GM23248 (cell line): ENCODE data around the gene PC. TPM values are rescaled to one million over a fixed set of nuclear protein-coding genes. Genes with fewer than 3 reads are reported as not detected.

ENCODE experiments used
- DNase-seq: peaks from one replicate; pipeline ENCODE4 v3.0.0-alpha.2; 2015
- H2AFZ ChIP-seq: fragments of 200-600 bp; sonication (generic); 2 replicates; pipeline ENCODE4 v1.6.1; 2016; ENCODE audit warnings: antibody characterized with exemption
- H3F3A ChIP-seq: fragments of 200-600 bp; sonication (generic); 2 replicates; pipeline ENCODE4 v1.6.1; 2016; ENCODE audit warnings: mild to moderate bottlenecking, antibody characterized with exemption, mixed run types; ENCODE audit not compliant: insufficient read depth
- H3K27ac ChIP-seq: fragments of 200-600 bp; sonication (generic); 2 replicates; pipeline ENCODE4 v1.5.1; 2016; ENCODE audit warnings: mild to moderate bottlenecking
- H3K27me3 ChIP-seq: fragments of 200-600 bp; sonication (generic); replicated peaks from 2 replicates; pipeline ENCODE4 v1.6.1; 2016; ENCODE audit warnings: mild to moderate bottlenecking; ENCODE audit not compliant: insufficient read depth
- H3K36me3 ChIP-seq: fragments of 200-600 bp; sonication (generic); 2 replicates; pipeline ENCODE4 v1.6.1; 2016; ENCODE audit warnings: low read depth, mild to moderate bottlenecking
- H3K4me1 ChIP-seq: fragments of 200-600 bp; sonication (generic); 2 replicates; pipeline ENCODE4 v1.6.1; 2016; ENCODE audit warnings: mild to moderate bottlenecking; ENCODE audit not compliant: insufficient read depth
- H3K4me2 ChIP-seq: fragments of 200-600 bp; sonication (generic); one replicate; pipeline ENCODE4 v1.6.1; 2016; ENCODE audit warnings: mild to moderate bottlenecking; ENCODE audit not compliant: unreplicated experiment
- H3K4me3 ChIP-seq: fragments of 200-600 bp; sonication (generic); 2 replicates; pipeline ENCODE4 v1.5.1; 2016; ENCODE audit warnings: mild to moderate bottlenecking
- H3K79me2 ChIP-seq: fragments of 200-600 bp; sonication (generic); 2 replicates; pipeline ENCODE4 v1.6.1; 2016; ENCODE audit warnings: mild to moderate bottlenecking; ENCODE audit not compliant: insufficient read depth
- H3K9ac ChIP-seq: fragments of 200-600 bp; sonication (generic); 2 replicates; pipeline ENCODE4 v1.6.1; 2016; ENCODE audit warnings: mild to moderate bottlenecking
- H3K9me2 ChIP-seq: fragments of 200-600 bp; sonication (generic); 2 replicates; pipeline ENCODE4 v1.6.1; 2016; ENCODE audit warnings: mixed run types, mild to moderate bottlenecking, moderate library complexity; ENCODE audit not compliant: insufficient read depth
- H3K9me3 ChIP-seq: fragments of 200-600 bp; sonication (generic); one replicate; pipeline ENCODE4 v1.6.1; 2017; ENCODE audit warnings: low read depth
- H4K20me1 ChIP-seq: fragments of 200-600 bp; sonication (generic); 2 replicates; pipeline ENCODE4 v1.6.0; 2016; ENCODE audit not compliant: insufficient read depth
- EZH2 ChIP-seq: fragments of 200-600 bp; sonication (generic); IDR thresholded peaks from 2 replicates; pipeline ENCODE4 v1.6.1; 2018; ENCODE audit warnings: antibody characterized with exemption, mild to moderate bottlenecking; ENCODE audit not compliant: insufficient read depth, poor library complexity, severe bottlenecking
- EZH2phosphoT487 ChIP-seq: fragments of 200-600 bp; sonication (generic); IDR thresholded peaks from 2 replicates; pipeline ENCODE4 v1.6.1; 2018; ENCODE audit warnings: antibody characterized with exemption, moderate library complexity, mild to moderate bottlenecking, low read depth; ENCODE audit not compliant: insufficient read depth
- WGBS, 2 experiments: methylation state at CpG; one replicate each; pipeline ENCODE4 v1.1.6; 2015 to 2017; ENCODE audit warnings: low lambda C conversion rate in 2 of 2, low coverage in 1 of 2; ENCODE audit errors: missing lambda C conversion rate in 2 of 2; 5-methylcytosine and 5-hydroxymethylcytosine counted together
- in situ Hi-C: fragments of 300-500 bp; cut with MboI; formaldehyde crosslinking; loops from 2 replicates; pipeline ENCODE4 v1.15.0; 2020
- polyA plus RNA-seq: library from polyadenylated mRNA; unstranded; fragments of >200 nt; fragmentation: Nextera tagmentation; extraction: Ambion mirVana; gene quantifications from 2 replicates; pipeline ENCODE4 v1.2.1, GENCODE V29; 2016
- total RNA-seq: library from RNA; depleted of rRNA; stranded (reverse); fragments of >200 nt; shearing (Covaris generic); gene quantifications from 2 replicates; pipeline ENCODE4 v1.2.3, GENCODE V29; 2014

Gene PC
- total and polyA plus RNA-seq, 2 experiments from 2014 or later, result 16.4 to 16.6 TPM

DNA sequence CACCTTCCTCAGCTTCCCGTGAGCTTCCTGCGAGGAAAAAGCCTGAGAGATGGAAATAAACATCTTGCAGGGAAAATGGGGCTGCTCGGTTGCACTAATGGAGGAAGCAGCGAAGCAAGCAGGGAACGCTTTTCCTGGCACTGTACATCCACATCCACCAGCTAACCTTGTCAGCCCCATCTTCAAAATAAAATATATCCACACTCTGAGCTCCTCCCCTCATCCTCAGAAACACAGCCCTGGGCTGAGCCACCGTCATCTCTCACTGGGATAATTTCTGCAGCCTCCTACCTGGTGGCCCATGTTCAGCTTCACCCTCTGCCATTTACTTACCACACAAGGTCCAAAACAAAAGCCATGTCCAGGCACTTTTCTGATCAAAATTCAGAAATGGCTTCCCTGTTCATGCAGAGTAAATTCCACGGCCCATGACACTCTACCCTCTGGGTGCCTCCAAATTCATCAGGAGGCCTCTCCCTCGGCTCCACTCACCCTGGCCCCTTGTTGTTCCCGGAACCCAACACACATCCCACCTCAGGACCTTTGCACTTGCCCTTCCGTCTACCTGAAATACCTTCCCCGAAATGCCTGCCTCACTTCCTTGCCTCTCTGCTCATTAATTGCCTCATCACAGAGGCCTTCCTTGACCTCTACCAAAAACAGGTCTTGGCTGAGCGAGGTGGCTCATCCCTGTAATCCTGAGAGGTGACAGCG is 29.9 kb upstream of the PC start:
- H3K27ac ChIP-seq, result no peak overlapping the region
- TF ChIP-seq EZH2phosphoT487 (no peak), EZH2 (no peak)
- no peaks in the 10 kb centered on the region for H4K20me1 ChIP-seq
- in situ Hi-C loops, result no loop called here
- DNase-seq, result no peak
- no peak overlapping the region for H2AFZ ChIP-seq
- no peak overlapping the region for H3K4me2 ChIP-seq
- H3K79me2 ChIP-seq, result no peaks in the 10 kb centered on the region
- no peaks in the 10 kb centered on the region for H3F3A ChIP-seq
- H3K4me3 ChIP-seq, result no peak overlapping the region
- no peaks in the 10 kb centered on the region for H3K9me3 ChIP-seq
- 88 to 89% methylated on average over 13 of the region's 13 CpGs for WGBS, 2 experiments
- H3K36me3 ChIP-seq, result no peaks in the 10 kb centered on the region
- H3K27me3 ChIP-seq, result no peaks in the 10 kb centered on the region
- H3K9ac ChIP-seq, result no peak overlapping the region
- no peaks in the 10 kb centered on the region for H3K9me2 ChIP-seq
- H3K4me1 ChIP-seq, result peaks cover 8% of the 10 kb centered on the region; the same call in 1 of the 2 replicates

GRCh38 chr11:66987158-66987620 is 29.0 kb upstream of the PC start:
- Histone ChIP-seq H3K9me2 (no peaks in the 10 kb centered on the region), H3K4me2 (no peak overlapping the region), H3K27ac (no peak overlapping the region), H3K9ac (no peak overlapping the region), H2AFZ (no peak overlapping the region), H4K20me1 (no peaks in the 10 kb centered on the region), H3K9me3 (no peaks in the 10 kb centered on the region), H3K4me3 (no peak overlapping the region), H3K79me2 (no peaks in the 10 kb centered on the region), H3K27me3 (no peaks in the 10 kb centered on the region), H3K36me3 (no peaks in the 10 kb centered on the region), H3F3A (no peaks in the 10 kb centered on the region), H3K4me1 (peaks cover 8% of the 10 kb centered on the region; the same call in 1 of the 2 replicates)
- TF ChIP-seq EZH2, result no peak
- TF ChIP-seq EZH2phosphoT487, result no peak
- no peak for DNase-seq
- 61 to 63% methylated on average over 6 of the region's 6 CpGs for WGBS, 2 experiments
- in situ Hi-C loops, result no loop called here

DNA sequence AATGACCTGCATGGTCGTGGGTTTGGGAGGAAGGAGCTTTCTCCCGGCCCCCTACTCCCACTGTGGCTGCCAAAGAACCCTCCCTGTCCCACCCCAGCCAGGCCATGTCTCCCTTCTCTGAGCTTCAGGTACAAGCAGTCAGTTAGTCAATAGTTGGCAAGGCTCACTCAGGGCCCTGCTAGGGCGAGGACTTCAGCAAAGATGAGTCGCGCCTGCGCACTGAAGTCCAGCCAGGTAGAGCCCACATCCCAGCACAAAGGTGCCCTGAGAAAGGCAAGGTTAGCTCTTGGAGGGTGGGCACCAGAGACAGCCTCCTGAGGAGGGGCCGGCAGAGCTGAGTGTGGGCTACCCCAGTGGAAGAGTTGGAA is 28.0 kb upstream of the PC start:
- 77 to 100% methylated on average over 5 to 7 of the region's 7 CpGs for WGBS, 2 experiments
- DNase-seq, result no peak
- H4K20me1 ChIP-seq, result no peaks in the 10 kb centered on the region
- peaks cover 16% of the 10 kb centered on the region for H3K4me1 ChIP-seq
- TF ChIP-seq EZH2phosphoT487, result no peak
- no peak for TF ChIP-seq EZH2
- H3K9me3 ChIP-seq, result no peaks in the 10 kb centered on the region
- H3K4me2 ChIP-seq, result no peak overlapping the region
- no peaks in the 10 kb centered on the region for H3K79me2 ChIP-seq
- H3K9ac ChIP-seq, result no peak overlapping the region
- no peaks in the 10 kb centered on the region for H3K27me3 ChIP-seq
- H2AFZ ChIP-seq, result no peak overlapping the region
- H3K36me3 ChIP-seq, result no peaks in the 10 kb centered on the region
- in situ Hi-C loops, result no loop called here
- H3K9me2 ChIP-seq, result no peaks in the 10 kb centered on the region
- peaks cover 5% of the 10 kb centered on the region; the same call in 1 of the 2 replicates for H3F3A ChIP-seq
- no peak overlapping the region for H3K27ac ChIP-seq
- H3K4me3 ChIP-seq, result no peak overlapping the region

GRCh38 chr11:66985508-66986177 is 27.5 kb upstream of the PC start:
- no peak for TF ChIP-seq EZH2phosphoT487

More at GRCh38 chr11:66985508-66986177, 27.5 kb upstream of the PC start:
- Histone ChIP-seq H2AFZ (no peak overlapping the region), H3K27me3 (no peaks in the 10 kb centered on the region), H3K4me2 (no peak overlapping the region), H3K4me3 (no peak overlapping the region), H3K9ac (no peak overlapping the region), H3K79me2 (no peaks in the 10 kb centered on the region), H3K9me3 (no peaks in the 10 kb centered on the region), H3K36me3 (no peaks in the 10 kb centered on the region), H4K20me1 (no peaks in the 10 kb centered on the region), H3K27ac (no peak overlapping the region), H3K4me1 (peaks cover 16% of the 10 kb centered on the region), H3K9me2 (no peaks in the 10 kb centered on the region), H3F3A (peaks cover 5% of the 10 kb centered on the region; the same call in 1 of the 2 replicates)
- in situ Hi-C loops, result no loop called here
- WGBS, 2 experiments, result 90 to 92% methylated on average over 8 of the region's 8 CpGs
- no peak for DNase-seq
